Keratinocyte (primary cell): ENCODE results near the gene NOS1AP.

Experiments
- EZH2 ChIP-seq: IDR thresholded peaks from one replicate; pipeline ENCODE4 v1.6.1; 2012; ENCODE audit warnings: inconsistent platforms, mild to moderate bottlenecking, low read length, moderate library complexity
- TF ChIP-seq, protein P1 (sequence below), 3 experiments: IDR thresholded peaks in 1 of 3; conservative IDR thresholded peaks in 1 of 3; optimal IDR thresholded peaks in 1 of 3; 2 replicates in 2 of 3; 3 replicates in 1 of 3; pipeline versions ENCODE3 to v1.5.1; 2011; ENCODE audit warnings: low read length in 3 of 3, mild to moderate bottlenecking in 3 of 3, moderate library complexity in 2 of 3, control low read depth in 1 of 3, inconsistent platforms in 1 of 3; ENCODE audit not compliant: insufficient read depth in 2 of 3; ENCODE audit errors: extremely low read depth in 1 of 3

DNA sequence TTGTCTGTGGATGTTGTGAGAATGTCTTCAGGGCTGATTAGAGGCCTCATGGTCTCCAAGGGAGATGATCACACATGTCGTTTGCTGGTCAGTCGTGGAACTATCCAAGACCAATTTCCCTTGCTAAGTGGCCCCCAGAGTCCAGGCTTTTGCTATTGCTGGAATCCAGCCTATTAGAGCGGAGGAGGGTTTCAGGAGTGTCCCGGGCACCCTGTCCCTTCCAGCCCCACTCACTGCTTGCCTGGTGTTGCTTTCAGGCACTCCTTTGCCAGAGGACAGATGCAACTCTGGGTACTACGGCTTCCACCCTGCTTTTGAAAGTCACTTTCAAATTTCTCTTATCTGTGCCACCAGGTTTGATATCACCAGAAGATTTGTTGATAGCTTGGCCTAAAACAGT lies 149.1 kb downstream of the NOS1AP start:
- TF ChIP-seq, protein P1, sequence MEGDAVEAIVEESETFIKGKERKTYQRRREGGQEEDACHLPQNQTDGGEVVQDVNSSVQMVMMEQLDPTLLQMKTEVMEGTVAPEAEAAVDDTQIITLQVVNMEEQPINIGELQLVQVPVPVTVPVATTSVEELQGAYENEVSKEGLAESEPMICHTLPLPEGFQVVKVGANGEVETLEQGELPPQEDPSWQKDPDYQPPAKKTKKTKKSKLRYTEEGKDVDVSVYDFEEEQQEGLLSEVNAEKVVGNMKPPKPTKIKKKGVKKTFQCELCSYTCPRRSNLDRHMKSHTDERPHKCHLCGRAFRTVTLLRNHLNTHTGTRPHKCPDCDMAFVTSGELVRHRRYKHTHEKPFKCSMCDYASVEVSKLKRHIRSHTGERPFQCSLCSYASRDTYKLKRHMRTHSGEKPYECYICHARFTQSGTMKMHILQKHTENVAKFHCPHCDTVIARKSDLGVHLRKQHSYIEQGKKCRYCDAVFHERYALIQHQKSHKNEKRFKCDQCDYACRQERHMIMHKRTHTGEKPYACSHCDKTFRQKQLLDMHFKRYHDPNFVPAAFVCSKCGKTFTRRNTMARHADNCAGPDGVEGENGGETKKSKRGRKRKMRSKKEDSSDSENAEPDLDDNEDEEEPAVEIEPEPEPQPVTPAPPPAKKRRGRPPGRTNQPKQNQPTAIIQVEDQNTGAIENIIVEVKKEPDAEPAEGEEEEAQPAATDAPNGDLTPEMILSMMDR (optimal IDR thresholded peaks at IDR 0.05 in 1 of 3, IDR thresholded peaks at IDR 0.05 in 1 of 3, conservative IDR thresholded peaks at IDR 0.05 in 1 of 3; ENCODE audit: extremely low read depth in 1 of 3, insufficient read depth in 2 of 3, low read length in 3 of 3): no peak
- TF ChIP-seq EZH2: no peak
